Adipocyte (in vitro differentiated cells): ENCODE data around the gene OPCML.

Experiments used
- DNase-seq: peaks from one replicate; pipeline ENCODE4 v3.0.0-alpha.2; 2015; ENCODE audit warnings: low read depth
- H3K27me3 ChIP-seq: replicated peaks from 2 replicates; pipeline ENCODE4 v1.7.0; 2013; ENCODE audit warnings: mild to moderate bottlenecking, low read length, moderate library complexity; ENCODE audit not compliant: control insufficient read depth, insufficient read depth
- H3K36me3 ChIP-seq: 2 replicates; pipeline ENCODE4 v1.7.0; 2013; ENCODE audit warnings: low read length, mild to moderate bottlenecking, moderate library complexity; ENCODE audit not compliant: control insufficient read depth, insufficient read depth, severe bottlenecking
- H3K4me1 ChIP-seq: 2 replicates; pipeline ENCODE4 v1.7.0; 2013; ENCODE audit warnings: mild to moderate bottlenecking, low read length, moderate library complexity; ENCODE audit not compliant: control insufficient read depth, insufficient read depth
- H3K4me3 ChIP-seq: 2 replicates; pipeline ENCODE4 v1.7.0; 2013; ENCODE audit warnings: mild to moderate bottlenecking, low read length, moderate library complexity
- H3K9ac ChIP-seq: 2 replicates; pipeline ENCODE4 v1.7.0; 2013; ENCODE audit warnings: mild to moderate bottlenecking, low read length, moderate library complexity
- H3K9me3 ChIP-seq: 2 replicates; pipeline ENCODE4 v1.7.0; 2013; ENCODE audit warnings: mild to moderate bottlenecking, low read length, moderate library complexity; ENCODE audit not compliant: control insufficient read depth

OPCML gene

DNA sequence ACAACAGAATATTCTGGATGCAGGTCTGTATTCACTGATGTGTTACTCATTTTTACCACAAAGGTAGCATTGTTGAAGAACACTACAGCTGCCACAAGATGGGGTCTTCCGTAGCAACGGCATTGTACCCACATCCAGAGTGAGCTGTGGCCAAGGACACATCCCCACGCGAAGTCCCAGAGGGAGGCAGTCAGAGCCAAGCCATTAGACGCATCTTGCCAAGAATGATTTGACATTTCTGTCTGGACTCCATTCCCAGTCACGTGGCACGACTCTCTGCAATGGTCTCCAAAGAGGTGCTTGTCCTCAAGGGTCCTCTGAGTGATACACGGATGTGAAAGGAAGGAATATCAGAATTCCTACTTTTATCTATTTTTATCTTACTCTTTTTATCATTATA lies 15.5 kb downstream of the OPCML start:
- DNase-seq: no peak
- no peaks in the 10 kb centered on the region for H3K4me1 ChIP-seq
- no peaks in the 10 kb centered on the region for H3K9me3 ChIP-seq
- H3K9ac ChIP-seq: no peak overlapping the region
- H3K36me3 ChIP-seq: no peaks in the 10 kb centered on the region
- H3K27me3 ChIP-seq: no peaks in the 10 kb centered on the region
- H3K4me3 ChIP-seq: no peak overlapping the region

DNA sequence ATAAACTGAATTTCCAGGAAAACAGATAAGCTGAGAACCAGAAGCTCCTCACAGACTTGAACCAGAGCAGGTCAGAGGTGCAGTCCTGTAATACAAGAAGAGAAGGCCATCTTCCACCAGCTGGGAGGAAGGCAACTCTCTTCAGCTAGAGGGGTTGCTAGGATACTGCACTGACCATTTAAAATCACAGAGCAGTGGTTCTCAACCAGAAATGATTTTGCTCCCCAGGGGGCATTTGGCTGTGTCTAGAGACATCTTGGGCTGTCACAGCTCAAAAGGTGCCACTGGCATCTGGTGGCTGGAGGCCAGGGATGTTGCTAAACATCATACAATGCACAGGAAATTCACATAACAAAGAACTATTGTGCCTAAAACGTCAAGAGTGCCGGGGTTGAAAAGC lies 17.2 kb downstream of the OPCML start:
- Histone ChIP-seq H3K27me3 (no peaks in the 10 kb centered on the region), H3K4me3 (no peak overlapping the region), H3K9me3 (no peaks in the 10 kb centered on the region), H3K4me1 (no peaks in the 10 kb centered on the region), H3K9ac (no peak overlapping the region), H3K36me3 (no peaks in the 10 kb centered on the region)
- no peak for DNase-seq

DNA sequence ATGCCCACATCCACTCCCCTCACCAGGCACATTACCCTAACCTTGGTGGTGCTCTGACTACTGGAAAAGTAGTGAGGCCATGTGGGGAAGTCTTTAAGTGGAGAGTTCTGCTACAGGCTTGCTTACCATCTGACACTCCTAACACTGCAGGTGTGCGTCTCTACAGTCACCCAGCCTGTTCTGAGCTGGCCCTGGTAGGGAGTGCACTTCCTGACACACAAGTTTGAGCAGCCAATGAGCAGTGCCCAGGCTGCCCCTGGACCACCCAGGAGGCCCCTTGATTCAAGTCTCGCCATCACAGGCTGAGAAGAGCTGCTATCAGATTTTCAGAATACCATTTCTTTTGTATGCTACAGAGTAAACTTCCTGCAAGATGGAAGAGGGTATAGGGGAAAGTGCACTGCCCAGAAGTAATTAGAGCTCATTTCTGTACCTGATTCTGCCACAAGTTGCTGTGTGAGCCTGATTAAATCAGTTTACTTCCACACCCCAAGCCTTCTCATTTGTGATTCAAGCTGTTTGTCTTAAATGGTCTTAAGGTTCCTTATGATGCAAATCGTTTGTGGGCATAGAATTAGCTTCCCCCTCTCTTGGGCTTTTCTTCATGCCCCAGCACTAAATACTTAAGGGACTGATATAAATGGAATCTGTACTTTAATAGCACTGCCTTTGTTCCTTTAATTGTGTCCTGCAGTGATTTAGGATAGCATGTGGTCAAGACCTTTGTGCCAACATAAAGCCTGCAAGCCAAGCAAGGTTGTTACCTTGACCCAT lies 22.2 kb downstream of the OPCML start:
- no peaks in the 10 kb centered on the region for H3K36me3 ChIP-seq
- no peak for DNase-seq
- H3K4me1 ChIP-seq: no peaks in the 10 kb centered on the region
- no peaks in the 10 kb centered on the region for H3K9me3 ChIP-seq
- H3K4me3 ChIP-seq: no peak overlapping the region
- H3K9ac ChIP-seq: no peak overlapping the region
- H3K27me3 ChIP-seq: no peaks in the 10 kb centered on the region

DNA sequence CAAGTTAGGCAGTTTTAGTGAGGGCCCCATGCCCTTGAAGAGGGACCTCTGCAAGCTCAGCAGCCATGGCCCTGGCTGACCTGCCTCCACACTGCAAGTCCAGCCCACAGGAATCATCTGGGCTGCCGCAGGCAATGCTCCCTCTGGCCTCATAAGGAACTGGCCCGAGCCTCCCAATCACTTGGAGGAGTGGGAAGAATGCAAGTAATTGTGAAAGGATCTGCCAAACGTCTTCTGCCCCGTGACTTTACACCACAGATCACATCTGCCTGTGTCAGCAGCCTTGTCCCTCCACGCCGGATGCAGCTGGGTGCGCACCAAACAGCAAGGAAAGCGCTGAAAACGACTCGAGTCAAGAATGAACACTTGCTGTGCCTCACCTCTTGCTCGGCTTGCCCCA lies 23.8 kb downstream of the OPCML start:
- no peaks in the 10 kb centered on the region for H3K36me3 ChIP-seq
- no peaks in the 10 kb centered on the region for H3K27me3 ChIP-seq
- no peaks in the 10 kb centered on the region for H3K9me3 ChIP-seq
- no peak overlapping the region for H3K9ac ChIP-seq
- H3K4me3 ChIP-seq: no peak overlapping the region
- H3K4me1 ChIP-seq: no peaks in the 10 kb centered on the region
- DNase-seq: no peak

DNA sequence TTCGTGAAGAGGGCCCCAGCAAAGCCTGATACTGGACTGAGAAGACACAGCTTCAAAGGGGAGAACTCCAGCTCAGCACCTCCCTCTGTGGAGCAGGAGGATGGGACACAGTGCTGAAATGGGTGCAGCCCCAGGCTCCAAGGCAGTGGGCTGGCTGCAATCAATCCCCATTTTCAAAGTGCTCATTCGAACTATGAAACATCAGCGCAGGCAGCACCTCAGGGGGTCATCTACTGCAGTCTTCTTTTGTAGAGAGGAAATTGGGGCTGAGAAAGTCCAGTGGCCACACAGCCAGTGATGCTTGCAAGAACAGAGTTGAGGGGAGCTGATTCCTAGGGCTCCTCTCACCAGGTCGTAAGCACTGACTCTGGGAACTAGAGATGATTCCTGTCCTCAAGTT lies 25.1 kb downstream of the OPCML start:
- no peak overlapping the region for H3K4me3 ChIP-seq
- H3K4me1 ChIP-seq: no peaks in the 10 kb centered on the region
- no peaks in the 10 kb centered on the region for H3K9me3 ChIP-seq
- no peaks in the 10 kb centered on the region for H3K27me3 ChIP-seq
- no peak overlapping the region for H3K9ac ChIP-seq
- no peaks in the 10 kb centered on the region for H3K36me3 ChIP-seq
- no peak for DNase-seq

DNA sequence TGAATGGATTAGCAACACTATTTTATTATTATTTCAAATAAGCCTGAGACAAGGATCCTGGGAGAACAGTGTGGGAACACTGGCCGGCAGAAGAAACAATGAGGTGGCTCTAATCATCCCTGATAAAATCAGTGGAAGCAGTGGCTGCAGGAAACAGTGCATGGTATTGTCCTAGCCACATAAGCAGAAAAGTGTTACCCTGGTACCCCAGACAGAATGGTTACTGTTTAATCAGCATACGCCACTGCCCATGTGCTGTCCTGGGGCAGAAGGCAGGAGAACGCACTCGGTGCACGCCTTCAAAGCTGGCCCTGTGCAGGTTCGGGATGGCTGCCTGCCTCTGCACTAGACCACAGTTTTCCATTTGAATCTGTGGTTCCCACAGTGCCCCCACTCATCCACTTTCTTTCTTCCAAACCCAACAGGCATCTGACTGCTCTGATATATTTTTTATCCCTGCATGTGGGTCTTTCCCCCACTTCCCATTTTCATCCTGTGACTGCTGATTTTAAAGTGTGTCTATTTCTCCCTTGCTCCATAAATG lies 25.7 kb downstream of the OPCML start:
- no peaks in the 10 kb centered on the region for H3K4me1 ChIP-seq
- no peak overlapping the region for H3K4me3 ChIP-seq
- H3K9ac ChIP-seq: no peak overlapping the region
- no peaks in the 10 kb centered on the region for H3K9me3 ChIP-seq
- no peaks in the 10 kb centered on the region for H3K36me3 ChIP-seq
- DNase-seq: no peak
- no peaks in the 10 kb centered on the region for H3K27me3 ChIP-seq

DNA sequence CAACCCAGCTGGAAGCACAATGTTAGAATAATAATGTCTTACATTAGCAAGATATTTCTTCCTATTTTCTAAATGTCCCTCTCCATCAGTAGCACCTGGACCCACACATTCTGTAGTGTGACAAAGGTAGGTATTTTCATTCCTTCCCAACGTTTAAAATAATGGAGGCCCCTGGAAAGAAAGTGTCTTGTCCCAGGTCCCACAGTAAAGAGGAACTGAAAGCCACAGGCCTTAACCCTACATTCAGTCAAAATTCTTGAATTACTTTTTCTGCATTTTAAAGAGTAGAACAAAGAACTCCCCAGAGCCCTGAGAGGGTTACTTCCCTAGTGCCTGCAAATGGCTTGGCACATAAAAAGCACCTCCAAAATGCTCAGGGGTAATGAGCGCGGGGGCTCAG lies 26.3 kb downstream of the OPCML start:
- DNase-seq: no peak
- Histone ChIP-seq H3K9me3 (no peaks in the 10 kb centered on the region), H3K4me1 (no peaks in the 10 kb centered on the region), H3K9ac (no peak overlapping the region), H3K4me3 (no peak overlapping the region), H3K36me3 (no peaks in the 10 kb centered on the region), H3K27me3 (peaks cover 5% of the 10 kb centered on the region)

DNA sequence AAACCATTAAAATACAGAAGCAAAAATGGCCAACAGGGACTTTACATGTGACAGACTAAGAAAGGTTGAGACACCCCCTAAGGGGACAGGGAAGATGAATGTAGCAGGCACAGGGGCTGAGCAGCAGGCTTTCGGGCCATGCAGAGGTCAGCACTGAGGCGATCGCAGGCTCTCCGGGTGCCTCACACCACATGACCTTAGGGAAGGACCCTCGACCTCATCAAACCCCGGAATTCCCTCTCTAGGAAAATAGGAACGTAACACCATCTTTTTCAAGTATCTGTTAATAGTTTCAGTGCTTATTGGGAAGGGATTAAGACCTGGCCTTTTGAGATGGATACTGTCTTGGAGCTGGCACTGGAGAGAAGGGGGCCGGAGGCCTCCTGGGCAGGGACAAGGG lies 27.4 kb downstream of the OPCML start:
- no peaks in the 10 kb centered on the region for H3K4me1 ChIP-seq
- H3K27me3 ChIP-seq: peaks cover 5% of the 10 kb centered on the region
- no peak overlapping the region for H3K9ac ChIP-seq
- no peak overlapping the region for H3K4me3 ChIP-seq
- no peaks in the 10 kb centered on the region for H3K9me3 ChIP-seq
- no peaks in the 10 kb centered on the region for H3K36me3 ChIP-seq
- DNase-seq: no peak

DNA sequence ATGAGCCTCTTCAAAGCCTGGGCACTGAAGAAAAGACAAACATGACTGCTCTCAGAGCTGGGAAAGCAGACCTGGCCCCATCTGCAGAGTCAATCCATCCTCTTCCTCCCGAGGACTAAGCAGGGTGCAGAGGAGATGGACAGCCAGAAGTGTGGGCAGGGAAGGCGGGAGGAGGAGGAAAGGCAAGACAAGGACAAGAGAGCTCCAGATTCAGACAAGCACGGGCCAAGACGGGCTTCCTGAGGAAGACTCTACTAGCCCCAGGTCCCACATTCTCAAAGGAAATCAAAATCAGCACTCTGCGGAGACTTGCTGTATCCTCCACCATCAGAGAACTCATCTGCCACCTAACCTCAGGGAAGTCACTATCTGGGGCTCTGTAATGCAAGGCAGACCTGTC lies 28.5 kb downstream of the OPCML start:
- H3K9ac ChIP-seq: no peak overlapping the region
- H3K36me3 ChIP-seq: no peaks in the 10 kb centered on the region
- H3K4me1 ChIP-seq: no peaks in the 10 kb centered on the region
- DNase-seq: no peak
- H3K4me3 ChIP-seq: no peak overlapping the region
- no peaks in the 10 kb centered on the region for H3K9me3 ChIP-seq
- peaks cover 5% of the 10 kb centered on the region for H3K27me3 ChIP-seq

DNA sequence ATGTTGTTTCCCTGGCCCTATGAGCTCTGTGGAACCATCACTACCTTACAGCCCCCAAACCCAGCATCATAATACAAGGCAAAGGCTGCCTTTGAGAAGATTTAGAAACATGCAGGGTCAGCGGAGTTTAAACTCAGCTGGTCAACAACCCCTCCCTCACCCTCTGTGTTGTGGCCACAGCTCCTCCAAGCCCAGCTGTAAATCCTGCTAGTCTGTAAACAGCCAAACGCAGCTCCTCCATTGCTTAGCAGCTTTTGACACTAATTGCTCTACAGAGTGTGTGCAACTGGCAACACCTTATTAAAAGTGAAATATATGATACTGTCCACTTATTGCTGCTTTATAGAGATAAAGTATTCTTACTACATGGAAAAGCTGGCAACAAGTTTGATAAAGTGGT lies 29.1 kb downstream of the OPCML start:
- DNase-seq: no peak
- Histone ChIP-seq H3K9ac (no peak overlapping the region), H3K4me1 (no peaks in the 10 kb centered on the region), H3K27me3 (peaks cover 5% of the 10 kb centered on the region), H3K4me3 (no peak overlapping the region), H3K36me3 (no peaks in the 10 kb centered on the region), H3K9me3 (no peaks in the 10 kb centered on the region)

DNA sequence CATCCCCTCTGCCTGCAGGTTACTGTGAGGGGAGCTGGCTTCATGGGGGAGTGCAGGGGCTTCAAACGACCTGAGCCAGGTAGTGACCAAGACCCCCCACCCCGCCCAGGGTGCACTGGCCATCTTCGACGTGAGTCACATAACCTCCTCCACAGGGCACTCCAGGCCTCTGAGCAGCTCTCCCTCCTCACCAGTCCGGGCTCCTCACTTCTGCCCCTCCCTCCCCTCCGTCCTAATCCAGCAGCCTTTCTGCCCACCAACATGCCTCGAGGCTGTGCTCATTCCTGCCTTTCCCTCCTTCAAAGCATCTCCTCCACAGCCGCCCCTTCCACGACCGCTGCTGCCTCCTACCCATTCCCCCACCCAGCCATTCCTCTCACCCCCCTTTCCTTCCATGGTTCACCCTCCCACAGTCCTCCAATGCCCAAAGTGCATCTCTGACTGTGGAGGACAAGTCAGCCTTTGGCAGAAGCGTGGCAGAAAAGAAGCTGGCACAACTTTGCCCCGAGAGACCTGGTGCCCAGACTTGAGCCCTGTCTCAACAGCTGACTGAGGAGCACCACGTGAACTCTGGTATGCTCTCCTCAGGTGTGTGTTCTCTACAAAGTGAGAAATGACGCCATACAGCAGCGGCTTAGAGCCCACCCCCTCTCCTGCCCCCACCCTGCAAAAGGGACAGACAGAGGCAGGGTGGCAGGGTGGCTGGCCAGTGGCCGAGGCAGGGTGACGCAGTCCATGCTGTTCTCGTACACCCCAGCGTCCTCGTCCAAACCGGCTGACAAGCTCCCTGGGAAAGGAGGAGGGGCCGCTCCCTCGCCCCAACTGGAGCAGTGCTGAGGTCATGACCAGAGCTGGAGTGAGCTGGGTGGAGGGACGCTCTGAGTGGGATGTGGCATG lies 30.4 kb downstream of the OPCML start:
- no peaks in the 10 kb centered on the region for H3K4me1 ChIP-seq
- no peak for DNase-seq
- no peak overlapping the region for H3K9ac ChIP-seq
- peaks cover 5% of the 10 kb centered on the region for H3K27me3 ChIP-seq
- no peaks in the 10 kb centered on the region for H3K9me3 ChIP-seq
- no peak overlapping the region for H3K4me3 ChIP-seq
- no peaks in the 10 kb centered on the region for H3K36me3 ChIP-seq
